NCI-H510A (cell line): ENCODE data around the gene TSPYL2.

Experiments used
- DNase-seq: peaks from one replicate; lab custom pipeline; 2025; lab: John Stamatoyannopoulos, UW

Gene TSPYL2

GRCh38 chrX:53081925-53082772 lies at the start of gene TSPYL2:
Gene TSPYL2 (plus strand): TSS chrX:53082367. CDS start chrX:53082499, 132 bp downstream.
- peak; percentile 90 for DNase-seq

- DNase-seq: no peak
Measured at GRCh38 chrX:53036149-53036548, 46.0 kb upstream of the TSPYL2 start.

GRCh38 chrX:53039236-53039635 lies 42.9 kb upstream of the TSPYL2 start:
- no peak for DNase-seq

- no peak for DNase-seq
Measured at GRCh38 chrX:53044995-53045394, 37.2 kb upstream of the TSPYL2 start.

GRCh38 chrX:53047228-53047627 lies 34.9 kb upstream of the TSPYL2 start:
- DNase-seq: no peak

GRCh38 chrX:53048169-53049126 lies 33.7 kb upstream of the TSPYL2 start, which contains the start of gene GPR173:
Gene GPR173 (plus strand): TSS chrX:53048789. CDS start chrX:53076622, 27,833 bp downstream.
- peak; percentile 49 for DNase-seq

- DNase-seq: no peak
Measured at GRCh38 chrX:53049127-53049517, 33.0 kb upstream of the TSPYL2 start.

GRCh38 chrX:53050841-53051240 lies 31.3 kb upstream of the TSPYL2 start:
- no peak for DNase-seq

- DNase-seq: no peak
Measured at GRCh38 chrX:53055244-53055849, 26.8 kb upstream of the TSPYL2 start.

- DNase-seq: no peak
Measured at GRCh38 chrX:53056292-53056691, 25.9 kb upstream of the TSPYL2 start.

- no peak for DNase-seq
Measured at GRCh38 chrX:53065104-53065503, 17.1 kb upstream of the TSPYL2 start.

GRCh38 chrX:53071064-53071463 lies 11.1 kb upstream of the TSPYL2 start:
- DNase-seq: no peak

GRCh38 chrX:53071604-53072417 lies 10.4 kb upstream of the TSPYL2 start:
- peak; percentile 69 for DNase-seq

- no peak for DNase-seq
Measured at GRCh38 chrX:53072418-53073114, 9.6 kb upstream of the TSPYL2 start.

- no peak for DNase-seq
Measured at GRCh38 chrX:53073115-53073586, 9.0 kb upstream of the TSPYL2 start.

- DNase-seq: no peak
Measured at GRCh38 chrX:53075011-53075410, 7.2 kb upstream of the TSPYL2 start.

- no peak for DNase-seq
Measured at GRCh38 chrX:53076671-53077070, 5.5 kb upstream of the TSPYL2 start.

- no peak for DNase-seq
Measured at GRCh38 chrX:53077207-53078197, 4.7 kb upstream of the TSPYL2 start.

- no peak for DNase-seq
Measured at GRCh38 chrX:53078943-53079342, 3.2 kb upstream of the TSPYL2 start.
